Activated naive CD4-positive, alpha-beta T cell treated with anti-CD3 and anti-CD28 coated beads, Interleukin-2, amount 50 U/mL, for 16 hours (primary cell): Measurements from ENCODE around the gene STRAP.
A peak's percentile ranks its signal among the peaks of the same experiment; 100 is the strongest.
"Not testable (repeated sequence)": the region's sequence is repeated elsewhere in the genome, so short reads cannot be mapped to it uniquely, and the experiment has no call there.

Source experiments
- DNase-seq: peaks from one replicate; pipeline ENCODE4 v3.0.0-alpha.2; 2020

STRAP gene

DNA sequence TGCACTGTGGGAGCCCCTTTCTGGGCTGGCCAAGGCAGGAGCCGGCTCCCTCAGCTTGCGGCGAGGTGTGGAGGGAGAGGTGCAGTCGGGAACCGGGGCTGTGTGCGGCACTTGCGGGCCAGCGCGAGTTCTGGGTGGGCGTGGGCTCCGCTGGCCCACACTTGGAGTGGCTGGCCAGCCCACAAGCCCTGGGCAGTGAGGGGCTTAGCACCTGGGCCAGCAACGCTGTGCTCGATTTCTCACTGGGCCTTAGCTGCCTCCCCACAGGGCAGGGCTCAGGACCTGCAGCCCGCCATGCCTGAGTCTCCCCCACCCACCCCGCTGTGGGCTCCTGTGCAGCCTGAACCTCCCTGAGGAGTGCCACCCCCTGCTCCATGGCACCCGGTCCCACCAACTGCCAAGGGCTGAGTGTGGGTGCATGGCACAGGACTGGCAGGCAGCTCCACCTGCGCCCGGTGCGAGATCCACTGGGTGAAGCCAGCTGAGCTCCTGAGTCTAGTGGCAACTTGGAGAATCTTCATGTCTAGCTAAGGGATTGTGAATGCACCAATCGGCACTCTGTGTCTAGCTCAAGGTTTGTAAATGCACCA, 7.5 kb upstream of the STRAP start:
- DNase-seq, result not testable (repeated sequence)

DNA sequence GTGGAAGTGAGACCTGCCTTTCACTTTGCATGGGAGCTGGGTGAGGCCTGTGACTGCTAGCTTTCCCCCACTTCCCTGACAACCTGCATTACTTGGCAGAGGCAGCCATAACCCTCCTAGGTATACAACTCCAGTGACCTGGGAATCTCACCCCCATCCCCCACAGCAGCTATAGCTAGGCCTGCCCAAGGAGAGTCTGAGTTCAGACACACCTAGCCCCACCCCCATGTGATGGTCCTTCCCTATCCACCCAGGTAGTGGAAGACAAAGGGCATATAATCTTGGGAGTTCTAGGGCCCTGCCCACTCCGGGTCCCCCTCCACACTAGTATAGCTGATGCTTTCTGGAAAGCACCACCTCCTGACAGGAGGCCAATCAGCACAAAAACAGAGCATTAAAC, 6.3 kb upstream of the STRAP start:
- no peak for DNase-seq

DNA sequence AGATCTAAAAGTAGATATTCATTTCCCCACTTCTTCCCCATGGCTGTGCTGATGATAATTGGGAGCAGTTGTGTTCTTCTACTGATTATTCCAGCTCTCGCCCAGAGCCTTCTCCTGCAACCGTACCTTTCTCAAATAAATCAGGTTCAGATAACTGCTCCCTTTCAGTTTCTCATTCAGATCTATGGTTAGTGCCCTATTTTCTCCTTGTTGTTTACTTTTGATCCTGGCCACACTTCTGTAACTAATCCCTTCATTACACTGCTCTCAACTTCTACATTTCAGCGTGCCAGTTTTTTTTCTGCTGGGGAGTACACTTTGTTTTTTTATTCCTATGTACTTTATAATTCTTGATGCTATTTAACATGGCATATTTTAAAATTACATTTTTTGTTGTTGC, 2.8 kb upstream of the STRAP start:
- DNase-seq, result no peak

DNA sequence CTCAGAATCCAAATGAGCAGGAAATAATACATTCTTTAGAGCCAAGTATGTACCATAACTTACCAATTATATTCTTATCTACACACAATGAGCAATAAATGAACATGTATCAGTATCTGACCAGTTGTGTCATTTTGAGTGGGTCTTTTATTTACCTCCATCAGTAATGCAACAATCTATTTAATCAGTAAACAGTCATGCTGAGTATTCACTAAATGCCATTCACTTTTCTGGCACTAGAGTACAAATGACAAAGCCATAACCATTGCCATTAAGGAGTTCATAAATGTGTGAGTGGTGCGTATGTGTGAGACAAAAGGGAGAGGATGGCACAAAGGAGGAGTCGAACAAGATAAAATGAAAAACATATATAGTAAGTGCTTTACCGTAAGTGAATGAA, 1.5 kb upstream of the STRAP start:
- DNase-seq, result no peak

DNA sequence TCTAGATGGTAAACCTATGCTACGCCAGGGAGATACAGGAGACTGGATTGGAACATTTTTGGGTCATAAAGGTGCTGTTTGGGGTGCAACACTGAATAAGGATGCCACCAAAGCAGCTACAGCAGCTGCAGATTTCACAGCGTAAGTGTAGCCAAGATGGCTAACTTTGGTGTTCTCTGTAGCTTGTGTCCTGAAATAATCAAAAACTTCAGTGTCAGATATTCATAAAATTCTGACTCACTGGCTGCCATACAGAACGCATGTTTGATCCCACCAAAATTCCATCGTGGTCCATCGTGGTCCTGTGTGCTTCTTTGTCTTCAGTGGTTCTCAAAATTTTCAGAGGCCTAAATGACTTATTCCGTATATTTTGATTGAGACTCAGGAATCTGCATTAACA, 1.3 kb downstream of the STRAP start:
- no peak for DNase-seq

DNA sequence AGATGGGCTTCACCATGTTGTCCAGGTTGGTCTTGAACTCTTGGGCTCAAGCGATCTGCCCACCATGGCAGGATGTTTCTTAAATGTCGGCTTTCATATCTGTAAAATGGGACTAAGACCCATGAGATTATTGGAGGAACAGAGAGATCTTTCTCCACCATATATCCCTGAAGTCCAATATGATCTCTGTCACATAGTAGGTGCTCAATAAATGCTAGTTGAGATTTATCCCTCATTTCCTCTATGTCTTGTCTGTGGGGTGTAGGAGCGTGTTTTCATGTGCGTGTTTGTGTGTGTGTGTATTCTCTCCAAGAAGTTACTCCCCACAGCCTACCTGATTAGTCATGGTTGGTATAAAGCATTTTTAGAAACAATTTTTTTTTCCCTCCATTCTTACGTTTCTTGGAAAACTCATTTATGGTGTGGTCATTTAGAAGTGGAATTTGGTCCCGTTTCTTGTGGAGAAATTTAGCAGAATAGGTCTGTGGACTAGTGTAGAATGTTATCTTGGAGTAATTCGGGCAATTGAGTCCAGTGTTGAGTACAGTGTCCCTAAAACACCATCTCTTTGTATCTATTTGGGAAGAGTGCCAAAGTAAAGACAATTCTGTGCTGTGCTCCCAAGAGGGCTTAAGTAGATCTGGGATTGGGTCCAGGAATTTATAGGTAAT, 4.3 kb downstream of the STRAP start:
- no peak for DNase-seq

DNA sequence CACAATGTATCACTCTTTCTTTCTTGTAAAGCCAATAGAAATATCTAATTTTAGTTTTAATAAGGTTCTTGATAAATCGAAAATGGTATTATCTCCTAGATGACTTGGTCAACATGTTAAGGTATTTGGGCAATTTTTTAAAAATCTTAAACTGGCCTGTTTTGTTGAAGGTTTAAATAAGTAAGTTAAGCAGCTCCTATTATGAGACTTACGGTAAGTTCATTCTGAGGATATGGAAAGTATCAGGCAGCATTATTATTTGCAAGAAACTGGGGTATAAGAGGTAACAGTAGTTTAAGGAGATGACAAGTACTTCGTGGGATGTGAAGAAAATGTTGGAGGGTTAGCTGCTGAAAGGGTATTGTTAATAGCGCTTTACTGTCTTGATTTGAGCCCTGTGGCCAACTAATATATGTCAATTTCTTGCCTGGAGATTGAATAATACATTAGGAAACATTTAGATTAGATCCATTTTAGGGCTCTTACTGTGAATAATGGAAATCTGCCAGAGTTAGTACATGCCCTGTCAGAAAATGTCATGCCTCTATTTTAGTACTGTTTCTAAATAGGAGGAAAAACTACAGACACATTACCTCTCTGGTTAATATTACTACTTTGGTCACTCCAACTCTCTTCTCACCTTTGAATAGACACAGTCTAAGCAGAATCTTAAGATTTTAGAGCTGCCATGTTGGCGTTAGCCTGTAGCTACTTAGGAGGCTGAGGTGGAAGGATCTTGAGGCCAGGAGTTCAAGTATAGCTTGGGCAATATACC, 5.0 kb downstream of the STRAP start:
- DNase-seq, result no peak

DNA sequence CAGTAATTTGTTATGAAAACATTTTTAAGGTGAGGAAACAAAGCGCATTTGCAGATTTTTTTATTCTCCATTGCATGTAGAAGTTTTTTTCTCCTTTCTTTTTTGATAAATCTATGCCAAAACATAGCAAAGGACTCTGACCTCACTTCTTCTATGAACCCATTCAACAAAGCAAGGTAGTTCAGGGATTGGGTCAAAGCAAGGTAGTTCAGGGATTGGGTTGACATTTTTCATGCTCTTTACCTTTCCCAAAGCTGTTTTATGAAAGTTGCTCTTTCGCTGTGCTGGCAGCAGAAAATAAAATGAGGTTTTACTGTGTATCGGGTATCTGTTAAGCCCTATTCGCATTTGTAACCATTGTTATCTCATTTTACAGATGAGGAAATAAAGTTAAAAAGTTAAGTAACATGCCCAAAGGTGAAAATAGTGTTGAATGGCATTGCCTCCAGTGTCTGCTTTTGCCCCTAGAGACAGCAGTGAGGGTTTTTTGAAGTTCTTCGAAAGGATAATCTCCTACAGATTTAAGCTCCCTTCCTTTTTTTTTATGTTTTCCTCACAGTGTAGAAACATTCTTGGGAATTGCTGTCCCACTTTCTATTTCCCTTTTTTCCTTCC, 10.6 kb downstream of the STRAP start:
- DNase-seq, result no peak

DNA sequence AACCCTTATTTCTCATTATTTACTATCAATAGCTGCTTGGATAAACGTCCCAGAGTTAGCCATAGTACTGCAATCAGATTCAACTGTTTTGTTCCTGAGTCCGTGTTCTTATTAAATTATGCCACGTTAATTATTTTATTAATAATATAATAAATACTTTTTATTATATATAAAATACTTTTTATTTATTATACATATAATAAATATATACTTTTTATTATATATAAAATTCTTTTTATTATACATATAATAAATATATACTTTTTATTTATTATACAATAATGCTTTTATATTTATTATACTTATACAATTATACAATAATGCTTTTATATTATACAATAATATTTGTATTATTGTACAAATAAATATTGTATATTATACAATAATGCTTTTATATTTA, 11.1 kb downstream of the STRAP start:
- no peak for DNase-seq

DNA sequence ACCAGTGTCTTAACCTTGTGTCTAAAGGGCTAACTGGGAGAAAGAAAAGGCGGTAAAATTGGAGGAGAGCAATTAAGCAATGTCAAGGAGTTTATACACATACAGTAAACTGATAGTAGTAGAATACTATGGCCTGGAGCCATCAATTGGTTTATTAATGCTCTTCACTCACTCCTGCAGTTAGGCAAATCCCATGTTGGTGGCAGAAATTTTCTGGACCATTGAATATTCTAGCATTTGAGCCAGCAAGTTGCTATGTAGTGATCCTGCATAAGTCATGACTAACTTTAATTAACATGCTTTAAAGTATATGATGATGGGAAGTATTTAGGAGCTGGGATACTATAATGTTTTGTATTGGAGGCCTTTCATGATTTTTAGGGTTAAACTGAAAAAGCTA, 14.7 kb downstream of the STRAP start:
- DNase-seq, result no peak

DNA sequence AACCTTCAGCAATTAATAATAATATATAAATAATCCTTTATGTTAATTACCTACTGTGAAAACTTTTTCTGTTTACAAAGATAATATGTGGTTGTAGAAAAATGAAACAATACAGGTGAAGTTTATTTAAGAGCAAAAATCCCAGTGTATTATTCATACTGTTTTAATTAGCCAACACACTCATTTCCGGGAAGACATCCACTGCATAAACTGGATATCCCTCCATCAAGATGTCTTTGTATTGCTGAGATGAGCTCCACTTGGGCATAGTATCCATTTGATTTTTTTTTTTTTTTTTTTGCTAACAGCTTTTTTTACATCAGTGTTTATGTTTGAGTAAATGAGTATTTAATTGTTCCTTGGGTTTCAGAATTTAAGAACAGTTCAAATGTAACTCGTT, 15.2 kb downstream of the STRAP start:
- no peak for DNase-seq

DNA sequence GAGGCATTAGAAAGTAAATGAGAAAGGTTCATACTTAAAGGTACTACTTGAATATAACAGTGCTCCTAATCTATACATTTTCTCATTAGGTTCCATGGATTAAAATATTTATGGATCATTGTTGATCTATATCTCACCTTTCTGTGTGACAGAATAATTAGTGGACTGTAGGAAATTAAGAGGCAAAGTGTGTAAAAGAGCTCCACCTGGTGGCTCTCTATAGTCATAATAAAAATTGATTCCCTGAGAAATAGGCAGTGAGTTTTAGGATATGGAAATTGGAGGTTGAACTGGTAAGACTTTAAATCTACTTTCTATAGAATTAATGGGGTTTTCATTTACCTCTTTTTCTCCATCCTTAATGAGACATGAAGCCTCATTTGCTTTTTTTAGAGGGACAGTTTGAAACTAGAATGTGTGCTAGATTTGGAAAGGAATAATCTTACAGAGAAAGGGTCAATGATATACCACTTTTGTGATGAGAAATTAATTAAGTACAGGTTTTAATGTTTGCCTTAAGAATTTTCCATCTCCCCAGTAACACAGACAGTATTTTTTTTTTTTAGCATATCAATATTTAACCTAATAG, 17.2 kb downstream of the STRAP start:
- DNase-seq, result no peak

DNA sequence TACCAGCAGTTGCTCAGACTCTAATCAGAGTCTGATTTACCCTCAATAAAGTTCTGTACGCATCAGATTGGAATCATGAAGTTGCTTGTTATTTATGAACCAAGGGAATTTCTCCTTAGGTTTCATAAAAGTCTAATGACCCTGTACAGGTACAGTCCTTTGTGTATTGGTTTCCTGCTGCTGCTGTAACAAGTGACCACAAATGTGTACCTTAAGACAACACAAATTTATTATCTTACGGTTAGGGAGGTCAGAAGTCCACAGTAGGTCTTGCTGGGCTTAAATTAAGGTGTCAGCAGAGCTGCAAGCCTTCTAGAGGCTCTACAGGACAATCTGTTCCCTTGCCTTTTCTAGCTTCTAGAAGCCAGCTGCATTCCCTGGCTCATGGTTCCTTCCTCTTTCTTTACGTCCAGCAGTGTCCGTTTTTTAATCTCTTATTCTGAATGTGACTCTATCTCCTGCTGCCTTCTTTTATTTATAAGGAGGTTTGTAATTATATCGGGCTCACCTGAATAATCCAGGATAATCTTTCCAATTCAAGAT, 22.3 kb downstream of the STRAP start:
- DNase-seq, result no peak

DNA sequence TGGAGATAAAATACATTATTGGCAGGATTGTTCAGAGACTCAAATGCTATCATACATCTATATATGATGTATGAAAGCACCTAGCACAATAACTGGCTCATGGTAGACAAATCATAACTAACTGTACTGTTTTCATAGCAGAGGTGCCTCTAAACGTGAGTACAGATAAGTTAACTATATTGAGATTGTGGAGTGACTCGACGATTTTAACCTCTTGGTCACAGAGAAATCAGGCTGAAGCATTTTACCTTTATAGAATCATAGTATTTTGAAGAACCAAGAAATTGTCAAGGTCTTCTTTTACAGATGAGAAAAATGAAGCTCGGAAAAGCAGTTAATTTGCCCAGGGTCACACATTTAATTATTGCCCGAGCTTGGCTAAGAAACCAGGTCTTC, 28.3 kb downstream of the STRAP start:
- no peak for DNase-seq

DNA sequence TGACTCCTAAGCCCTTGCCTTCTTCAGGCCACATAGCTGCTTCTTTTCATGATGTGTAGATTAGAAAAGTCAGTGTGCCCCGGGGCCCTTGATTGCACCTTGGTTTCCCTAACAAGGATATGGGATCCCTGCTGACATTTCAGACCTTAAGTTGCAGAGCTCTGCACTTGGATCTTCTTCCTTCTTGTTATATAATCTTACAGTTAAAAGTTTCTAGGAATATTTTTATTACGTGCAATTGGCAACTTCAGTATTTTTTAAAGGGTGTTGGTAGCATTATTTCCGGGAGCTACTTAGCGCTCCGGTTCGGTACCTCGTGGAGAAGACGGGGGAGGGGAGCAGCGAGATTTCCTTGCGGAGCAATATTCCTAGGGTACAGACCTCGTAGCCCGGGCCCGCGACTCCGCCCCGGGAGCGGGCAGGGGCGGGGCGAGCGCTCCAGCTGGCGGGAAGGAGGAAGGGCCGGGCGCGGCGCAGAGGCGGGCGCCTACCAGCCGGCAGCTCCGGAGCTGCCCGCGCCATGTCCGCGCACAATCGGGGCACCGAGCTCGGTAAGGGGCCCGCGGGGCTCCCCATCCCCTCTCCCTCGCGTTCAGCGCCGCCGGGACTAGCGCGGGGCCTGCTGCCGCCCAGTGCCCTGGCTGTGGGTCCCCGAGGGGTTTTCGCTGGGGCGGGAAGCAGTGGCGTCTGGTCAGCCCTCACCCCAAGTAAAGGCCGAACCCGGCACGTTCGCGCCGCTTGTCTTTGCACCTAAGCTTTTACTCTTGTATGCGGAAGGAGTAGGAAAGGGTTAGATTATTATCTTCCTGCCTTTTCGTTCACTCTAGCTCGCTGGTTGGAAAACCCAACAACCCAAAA, 28.9 kb downstream of the STRAP start, which contains the start of gene DERA:
DERA (plus strand) TSS at position 469 of the 858 bp plus-strand sequence; CDS start at position 521, 52 bp downstream.
- DNase-seq, result peak; percentile 61

DNA sequence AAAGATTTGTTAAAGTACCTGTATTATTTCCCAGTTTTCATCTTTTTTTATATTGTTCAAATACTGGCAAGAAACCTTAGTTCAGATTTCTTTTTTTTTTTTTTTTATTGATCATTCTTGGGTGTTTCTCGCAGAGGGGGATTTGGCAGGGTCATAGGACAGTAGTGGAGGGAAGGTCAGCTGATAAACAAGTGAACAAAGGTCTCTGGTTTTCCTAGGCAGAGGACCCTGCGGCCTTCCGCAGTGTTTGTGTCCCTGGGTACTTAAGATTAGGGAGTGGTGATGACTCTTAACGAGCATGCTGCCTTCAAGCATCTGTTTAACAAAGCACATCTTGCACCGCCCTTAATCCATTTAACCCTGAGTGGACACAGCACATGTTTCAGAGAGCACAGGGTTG, 29.7 kb downstream of the STRAP start:
- not testable (repeated sequence) for DNase-seq

DNA sequence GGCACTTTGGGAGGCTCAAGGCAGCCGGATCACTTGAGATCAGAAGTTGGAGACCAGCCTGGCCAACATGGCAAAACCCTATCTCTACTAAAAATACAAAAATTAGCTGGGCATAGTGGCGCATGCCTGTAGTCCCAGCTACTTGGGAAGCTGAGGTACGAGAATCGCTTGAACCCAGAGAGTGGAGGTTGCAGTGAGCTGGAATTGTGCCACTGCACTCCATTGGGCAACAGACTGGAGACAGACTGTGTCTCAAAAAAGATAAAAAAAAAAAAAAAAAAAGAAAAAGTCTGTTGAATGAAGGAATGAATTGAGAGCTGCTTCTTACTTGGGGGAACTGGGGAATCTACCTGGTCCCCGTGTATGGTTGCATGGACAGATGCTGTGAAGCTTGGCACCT, 31.9 kb downstream of the STRAP start:
- not testable (repeated sequence) for DNase-seq

DNA sequence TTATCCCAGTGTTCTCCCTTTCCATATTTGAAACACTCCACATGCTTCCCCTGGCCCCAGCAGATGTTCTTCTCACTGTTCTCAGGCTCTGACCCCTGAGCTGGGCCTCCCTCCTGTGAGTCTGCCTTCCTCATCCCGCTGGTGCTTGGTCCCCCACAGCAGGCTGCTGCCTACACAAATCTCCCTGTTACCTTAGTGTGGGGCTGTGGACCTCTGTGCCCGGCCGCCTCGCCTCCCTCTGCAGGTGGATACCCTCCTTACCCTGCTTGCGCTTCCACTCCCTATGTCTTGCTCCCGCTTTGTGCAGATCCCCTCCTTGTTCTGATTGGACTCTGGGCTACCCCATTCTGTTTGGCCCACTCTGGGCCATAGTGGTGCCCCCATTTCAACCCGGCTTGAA, 35.9 kb downstream of the STRAP start:
- DNase-seq, result no peak

DNA sequence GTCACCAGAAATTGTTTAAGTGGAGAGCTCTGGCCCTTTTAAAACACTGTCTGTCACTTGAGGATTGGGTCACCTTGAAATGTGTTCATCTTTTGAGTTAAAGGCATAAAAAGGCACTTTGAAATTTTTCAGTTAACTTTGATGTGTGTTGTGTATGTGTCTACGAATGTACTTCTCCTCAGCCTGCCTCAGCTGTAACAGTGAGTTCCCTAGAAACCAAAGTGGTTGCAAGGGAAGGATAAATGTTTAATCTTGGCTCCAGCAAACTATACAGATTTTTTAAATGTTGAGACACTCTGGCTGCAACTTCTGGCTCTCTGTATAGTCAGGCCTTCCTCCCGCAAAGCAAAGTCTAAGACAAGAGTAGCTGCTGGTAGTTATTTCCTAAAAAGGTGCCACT, 37.2 kb downstream of the STRAP start:
- no peak for DNase-seq

DNA sequence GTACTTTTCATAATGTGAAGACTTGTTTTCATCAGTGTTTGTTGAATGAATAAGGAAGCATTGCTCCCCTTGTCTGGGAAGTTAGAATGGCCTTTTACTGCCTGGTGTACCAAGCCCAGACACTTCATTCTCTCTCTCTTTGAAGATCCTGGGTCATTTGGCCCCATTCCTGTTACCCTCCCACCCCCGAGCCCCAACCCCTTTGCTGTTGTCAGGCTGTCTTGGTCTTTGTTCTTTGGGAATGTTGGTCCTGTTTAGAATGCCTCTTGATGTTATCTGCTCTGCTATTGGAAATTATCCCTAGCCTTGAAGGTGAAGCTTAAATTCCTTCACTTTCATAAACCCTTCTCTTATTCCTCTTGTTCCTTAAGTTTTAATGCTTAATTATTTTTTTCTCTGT, 42.8 kb downstream of the STRAP start:
- DNase-seq, result no peak

DNA sequence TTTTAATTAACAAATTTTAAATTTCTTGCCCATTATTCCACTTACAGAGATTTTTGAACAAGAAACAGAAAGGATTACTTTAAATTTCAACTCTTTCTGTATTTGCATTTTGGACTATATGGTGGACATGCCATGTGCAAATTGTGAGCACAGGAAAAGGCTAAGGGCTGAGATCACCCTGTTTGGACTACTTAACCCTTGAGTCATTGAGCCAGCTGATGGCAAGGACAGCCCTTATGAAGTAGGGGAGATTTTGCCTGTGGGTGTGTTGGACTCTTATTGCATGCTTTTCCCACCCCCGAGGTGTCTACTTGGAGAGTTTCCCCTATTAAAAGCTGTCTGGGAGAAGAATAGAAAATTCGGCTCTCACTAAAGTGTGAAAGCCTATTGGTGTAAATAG, 46.2 kb downstream of the STRAP start:
- DNase-seq, result no peak
